Muscle layer of colon (tissue), 2 donors: Measurements from ENCODE around the gene NIPAL4.
A peak's percentile ranks its signal among the peaks of the same experiment; 100 is the strongest.
"Not testable (repeated sequence)": the region's sequence is repeated elsewhere in the genome, so short reads cannot be mapped to it uniquely, and the experiment has no call there.

ENCODE experiments used
- H3K27ac ChIP-seq: one replicate; pipeline ENCODE4 v1.7.0; 2013; ENCODE audit warnings: low read depth, mild to moderate bottlenecking, low read length, moderate library complexity
- H3K27me3 ChIP-seq, 2 donors: one replicate each; pipeline ENCODE4 v1.7.0; 2013; ENCODE audit warnings: low read length in 2 of 2, mild to moderate bottlenecking in 2 of 2; ENCODE audit not compliant: insufficient read depth in 2 of 2, control insufficient read depth in 1 of 2
- H3K36me3 ChIP-seq: one replicate; pipeline ENCODE4 v1.7.0; 2013; ENCODE audit warnings: mild to moderate bottlenecking, low read length; ENCODE audit not compliant: insufficient read depth
- H3K4me1 ChIP-seq: one replicate; pipeline ENCODE4 v1.7.0; 2013; ENCODE audit warnings: mild to moderate bottlenecking, low read length; ENCODE audit not compliant: insufficient read depth
- H3K4me3 ChIP-seq, 2 donors: one replicate each; pipeline ENCODE4 v1.7.0; 2013; ENCODE audit warnings: low read length in 2 of 2, low read depth in 1 of 2, mild to moderate bottlenecking in 1 of 2, moderate library complexity in 1 of 2
- H3K9ac ChIP-seq: one replicate; pipeline ENCODE4 v1.7.0; 2013; ENCODE audit warnings: low read length
- H3K9me3 ChIP-seq: one replicate; pipeline ENCODE4 v1.7.0; 2013; ENCODE audit warnings: mild to moderate bottlenecking, low read length
- donor health status: abdominal sarcoma.
- donor health status: Adenocarcinoma of cecum.

The NIPAL4 gene

DNA sequence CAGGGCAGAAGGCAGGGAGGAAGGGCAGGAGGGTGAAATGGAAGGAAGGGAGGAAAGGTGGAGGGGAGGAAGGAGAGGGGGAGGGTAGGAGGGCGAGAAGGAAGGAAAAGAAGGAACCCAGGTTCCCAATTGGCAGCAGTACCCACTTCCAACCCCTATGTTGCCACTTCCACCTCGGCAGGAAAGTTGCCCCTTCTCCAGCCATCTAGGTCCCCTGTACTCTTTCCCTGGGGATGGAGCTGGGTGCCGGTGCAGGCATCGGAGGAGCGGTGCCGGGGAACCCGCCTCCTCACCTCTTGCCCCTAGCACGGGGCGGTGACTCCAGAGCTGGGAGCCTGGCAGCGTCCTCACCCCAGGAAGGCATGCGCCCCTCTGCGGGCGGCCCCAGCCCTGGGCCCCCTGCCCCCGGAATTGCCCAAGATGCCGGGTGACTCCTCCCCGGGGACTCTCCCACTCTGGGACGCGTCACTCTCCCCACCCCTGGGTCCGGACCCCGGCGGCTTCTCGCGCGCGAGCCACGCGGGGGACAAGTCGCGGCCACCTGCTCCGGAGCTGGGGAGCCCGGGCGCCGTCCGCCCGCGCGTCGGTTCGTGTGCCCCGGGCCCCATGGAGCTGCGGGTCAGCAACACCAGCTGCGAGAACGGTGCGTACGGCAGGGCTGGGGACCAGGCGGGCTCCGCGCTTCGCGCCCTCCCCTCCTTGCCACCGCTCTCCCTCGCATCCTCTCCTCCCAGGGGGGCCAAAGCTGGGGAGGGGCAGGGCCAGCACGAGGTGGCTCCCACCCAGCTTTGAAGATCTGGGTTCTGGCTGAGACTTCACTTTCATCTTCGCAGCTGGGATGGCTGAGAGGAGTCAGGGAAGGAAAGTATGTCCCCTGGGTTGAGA, at the start of gene NIPAL4:
Gene NIPAL4, plus strand, starts transcription at position 499 of the 885 bp plus-strand sequence. Its CDS starts 108 bp downstream, at position 607.
- H3K4me1 ChIP-seq, result peaks cover 49% of the 10 kb centered on the region
- peak within 1 kb of the TSS; percentile 47 to 49 for H3K4me3 ChIP-seq
- no peaks in the 10 kb centered on the region for H3K9me3 ChIP-seq
- peak within 1 kb of the TSS; percentile 52 for H3K9ac ChIP-seq
- H3K27me3 ChIP-seq, result no peaks in the 10 kb centered on the region
- H3K36me3 ChIP-seq, result no peaks in the 10 kb centered on the region
- peak within 1 kb of the TSS; percentile 60 for H3K27ac ChIP-seq

DNA sequence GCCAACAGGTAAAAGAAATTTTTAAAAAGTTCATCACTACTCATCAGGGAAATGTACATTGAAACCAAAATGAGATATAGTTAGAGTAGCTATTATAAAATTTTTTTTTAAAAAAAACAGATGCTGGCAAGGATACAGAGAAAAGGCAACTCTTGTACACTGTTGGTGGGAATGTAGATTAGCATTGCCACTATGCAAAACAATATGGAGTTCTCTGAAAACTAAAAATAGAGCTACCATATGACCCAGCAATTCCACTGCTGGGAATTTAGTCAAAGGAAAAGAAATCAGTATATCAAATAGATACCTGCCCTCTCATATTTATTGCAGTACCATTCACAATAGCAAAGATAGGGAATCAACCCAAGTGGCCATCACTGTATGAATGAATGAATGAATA, 44.2 kb upstream of the NIPAL4 start:
- no peak overlapping the region for H3K4me3 ChIP-seq
- no peaks in the 10 kb centered on the region for H3K27me3 ChIP-seq
- H3K4me1 ChIP-seq, result no peaks in the 10 kb centered on the region

DNA sequence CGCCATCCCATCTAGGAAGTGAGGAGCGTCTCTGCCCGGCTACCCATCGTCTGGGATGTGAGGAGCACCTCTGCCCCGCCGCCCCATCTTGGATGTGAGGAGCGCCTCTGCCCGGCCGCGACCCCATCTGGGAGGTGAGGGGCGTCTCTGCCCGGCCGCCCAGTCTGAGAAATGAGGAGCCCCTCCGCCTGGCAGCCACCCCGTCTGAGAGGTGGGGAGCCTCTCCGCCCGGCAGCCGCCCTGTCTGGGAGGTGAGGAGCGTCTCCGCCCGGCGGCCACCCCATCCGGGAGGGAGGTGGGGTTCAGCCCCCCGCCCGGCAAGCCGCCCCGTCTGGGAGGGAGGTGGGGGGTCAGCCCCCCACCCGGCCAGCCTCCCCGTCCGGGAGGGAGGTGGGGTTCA, 40.5 kb upstream of the NIPAL4 start:
- H3K27me3 ChIP-seq, H3K9me3 ChIP-seq, H3K4me3 ChIP-seq, H3K9ac ChIP-seq, H3K4me1 ChIP-seq, H3K36me3 ChIP-seq, H3K27ac ChIP-seq: not testable (repeated sequence)

More for the DNA sequence above, 44.2 kb upstream of the NIPAL4 start:
- H3K9me3 ChIP-seq, result no peaks in the 10 kb centered on the region
- H3K27ac ChIP-seq, result no peak overlapping the region
- no peak overlapping the region for H3K9ac ChIP-seq
- H3K36me3 ChIP-seq, result no peaks in the 10 kb centered on the region

DNA sequence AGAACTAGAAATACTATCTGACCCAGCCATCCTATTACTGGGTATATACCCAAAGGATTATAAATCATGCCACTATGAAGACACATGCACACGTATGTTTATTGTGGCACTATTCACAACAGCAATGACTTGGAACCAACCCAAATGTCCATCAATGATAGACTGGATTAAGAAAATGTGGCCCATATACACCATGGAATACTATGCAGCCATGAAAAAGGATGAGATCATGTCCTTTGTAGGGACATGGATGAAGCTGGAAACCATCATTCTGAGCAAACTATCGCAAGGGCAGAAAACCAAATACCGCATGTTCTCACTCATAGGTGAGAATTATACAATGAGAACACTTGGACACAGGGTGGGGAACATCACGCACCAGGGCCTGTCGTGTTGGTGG, 30.1 kb upstream of the NIPAL4 start:
- not testable (repeated sequence) for H3K27me3 ChIP-seq, H3K36me3 ChIP-seq, H3K4me3 ChIP-seq, H3K9me3 ChIP-seq, H3K9ac ChIP-seq, H3K4me1 ChIP-seq, H3K27ac ChIP-seq

DNA sequence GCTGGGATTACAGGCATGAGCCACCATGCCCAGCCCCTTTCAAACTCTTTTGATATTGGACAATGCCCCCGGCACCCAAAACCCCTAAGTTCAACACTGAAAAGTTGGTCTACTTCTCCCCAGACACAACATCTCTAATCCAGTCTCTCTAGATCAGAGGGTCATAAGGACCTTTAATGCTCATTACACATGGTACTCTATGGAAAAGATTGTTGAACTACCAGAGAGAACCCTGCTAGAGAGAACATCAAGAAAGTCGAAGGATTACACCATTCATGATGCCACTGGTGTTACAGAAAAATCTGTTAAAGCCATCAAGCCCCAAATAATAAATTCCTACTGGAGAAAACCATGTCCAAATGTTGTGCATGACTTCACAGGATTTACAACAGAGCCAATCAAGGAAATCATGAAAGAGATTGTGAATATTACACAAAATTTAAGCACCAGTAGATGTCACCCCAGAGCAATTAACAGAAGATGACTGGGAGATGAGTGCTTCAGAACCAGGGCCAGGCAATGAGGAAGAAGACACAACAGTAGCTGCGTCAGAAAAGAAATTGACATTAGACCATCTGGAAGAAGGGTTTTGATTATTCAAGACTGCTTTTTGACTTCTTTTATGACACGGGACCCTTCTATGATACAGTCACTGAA, 28.3 kb upstream of the NIPAL4 start:
- Histone ChIP-seq H3K27ac (no peak overlapping the region), H3K27me3 (no peaks in the 10 kb centered on the region), H3K4me1 (peaks cover 9% of the 10 kb centered on the region), H3K4me3 (no peak overlapping the region), H3K9ac (no peak overlapping the region), H3K36me3 (no peaks in the 10 kb centered on the region), H3K9me3 (no peaks in the 10 kb centered on the region)

DNA sequence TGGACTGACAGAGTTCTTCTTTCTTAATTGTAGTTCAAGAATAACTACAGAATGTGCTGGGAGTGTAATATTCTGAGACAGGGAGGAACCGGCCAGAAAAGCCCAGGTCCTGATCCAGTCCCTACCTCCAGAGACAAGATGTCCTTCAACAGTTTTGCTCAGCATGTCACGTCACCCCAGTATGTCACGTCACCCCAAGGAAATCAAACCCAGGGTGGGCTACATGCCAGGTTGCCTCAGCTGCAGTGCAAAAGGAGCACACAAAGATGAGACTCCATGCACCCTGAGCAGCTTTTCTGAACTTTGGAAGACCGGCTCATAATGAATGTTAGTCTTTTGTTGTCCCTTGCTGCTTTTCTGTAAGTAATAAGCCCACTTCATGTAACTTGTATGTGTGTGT, 25.9 kb upstream of the NIPAL4 start:
- no peak overlapping the region for H3K4me3 ChIP-seq
- H3K9ac ChIP-seq, result no peak overlapping the region
- H3K27me3 ChIP-seq, result no peaks in the 10 kb centered on the region
- H3K9me3 ChIP-seq, result no peaks in the 10 kb centered on the region
- no peak overlapping the region for H3K27ac ChIP-seq
- H3K36me3 ChIP-seq, result no peaks in the 10 kb centered on the region
- peaks cover 9% of the 10 kb centered on the region for H3K4me1 ChIP-seq

DNA sequence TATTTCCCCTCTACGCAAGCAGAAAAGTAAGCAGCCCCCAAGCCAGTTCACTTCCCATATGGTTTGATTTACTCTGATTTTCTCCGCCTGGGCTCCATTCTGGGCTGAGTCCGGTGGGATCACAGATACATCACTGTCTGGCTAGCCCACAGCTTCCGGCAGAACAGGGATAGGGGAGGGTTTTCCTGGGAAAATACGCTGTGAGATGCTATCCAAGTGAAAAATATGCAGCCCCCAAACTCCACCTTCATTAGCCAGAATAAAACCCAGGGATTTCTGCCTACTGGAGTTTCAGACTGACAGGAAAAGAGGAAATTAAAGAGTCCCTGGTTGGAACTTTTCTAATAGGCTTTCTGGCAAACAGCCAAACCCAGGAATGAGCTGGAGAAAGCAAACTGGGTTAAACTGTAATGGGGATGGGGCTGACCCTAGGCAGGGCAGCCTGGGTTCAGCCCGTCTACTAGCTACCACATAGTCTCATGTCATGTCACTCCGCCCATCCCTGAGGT, 16.9 kb upstream of the NIPAL4 start:
- no peak overlapping the region for H3K9ac ChIP-seq
- no peak overlapping the region for H3K27ac ChIP-seq
- H3K27me3 ChIP-seq, result no peaks in the 10 kb centered on the region
- H3K4me3 ChIP-seq, result no peak overlapping the region
- peaks cover 6% of the 10 kb centered on the region for H3K4me1 ChIP-seq
- H3K9me3 ChIP-seq, result no peaks in the 10 kb centered on the region
- no peaks in the 10 kb centered on the region for H3K36me3 ChIP-seq

DNA sequence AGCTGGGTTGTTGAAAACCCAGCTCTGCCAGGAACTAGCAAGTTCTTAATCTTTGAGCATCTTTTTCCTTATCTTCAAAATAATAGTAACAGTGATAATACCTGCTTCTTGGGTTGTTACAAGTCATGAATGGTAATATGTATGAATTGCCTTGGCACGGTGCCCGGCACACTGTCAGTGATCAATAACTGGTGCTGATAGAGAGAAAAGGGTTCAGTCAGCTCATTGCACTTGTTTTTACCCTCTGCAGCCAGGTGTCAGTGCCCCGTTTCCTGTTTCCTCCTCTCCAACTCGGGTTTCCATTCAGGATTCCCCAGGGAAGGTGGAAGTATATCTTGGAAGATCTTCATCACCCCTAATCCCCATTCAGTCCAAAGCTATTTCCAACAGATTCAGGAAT, 15.8 kb upstream of the NIPAL4 start:
- Histone ChIP-seq H3K4me3 (no peak overlapping the region), H3K27me3 (no peaks in the 10 kb centered on the region), H3K9ac (no peak overlapping the region), H3K9me3 (no peaks in the 10 kb centered on the region), H3K4me1 (peaks cover 14% of the 10 kb centered on the region), H3K27ac (no peak overlapping the region), H3K36me3 (no peaks in the 10 kb centered on the region)

DNA sequence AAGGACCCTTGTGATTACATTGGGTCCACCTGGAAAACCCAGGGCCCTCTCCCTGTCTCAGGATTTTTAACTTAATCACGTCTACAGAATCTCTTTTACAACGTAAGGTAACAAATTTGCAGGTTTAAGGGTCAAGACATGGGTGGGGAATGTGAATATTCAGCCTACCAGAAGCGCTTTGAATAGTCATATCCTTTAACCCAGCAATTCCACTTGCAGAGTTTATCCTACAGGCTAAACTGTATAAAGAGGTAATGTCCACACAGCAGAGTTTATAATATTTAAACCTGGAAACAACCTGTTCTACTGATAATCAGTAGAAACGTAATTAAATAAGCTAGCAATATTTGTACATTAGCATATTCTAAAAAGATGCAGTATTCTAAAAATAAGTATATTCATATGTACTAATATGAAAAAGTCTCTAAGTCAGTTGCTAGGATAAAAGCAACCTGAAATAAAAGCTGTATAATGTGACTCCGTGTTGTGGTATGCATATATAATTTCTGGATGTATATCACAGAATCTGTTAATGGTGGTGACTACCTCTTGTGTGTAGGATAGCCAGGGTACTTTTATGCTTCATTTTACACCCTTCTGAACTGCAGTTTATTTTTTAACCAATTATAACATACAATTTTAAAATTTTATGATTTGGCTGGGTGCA, 14.1 kb upstream of the NIPAL4 start:
- no peak overlapping the region for H3K4me3 ChIP-seq
- no peaks in the 10 kb centered on the region for H3K27me3 ChIP-seq
- no peak overlapping the region for H3K27ac ChIP-seq
- H3K9me3 ChIP-seq, result no peaks in the 10 kb centered on the region
- H3K36me3 ChIP-seq, result no peaks in the 10 kb centered on the region
- H3K4me1 ChIP-seq, result peaks cover 23% of the 10 kb centered on the region
- no peak overlapping the region for H3K9ac ChIP-seq

DNA sequence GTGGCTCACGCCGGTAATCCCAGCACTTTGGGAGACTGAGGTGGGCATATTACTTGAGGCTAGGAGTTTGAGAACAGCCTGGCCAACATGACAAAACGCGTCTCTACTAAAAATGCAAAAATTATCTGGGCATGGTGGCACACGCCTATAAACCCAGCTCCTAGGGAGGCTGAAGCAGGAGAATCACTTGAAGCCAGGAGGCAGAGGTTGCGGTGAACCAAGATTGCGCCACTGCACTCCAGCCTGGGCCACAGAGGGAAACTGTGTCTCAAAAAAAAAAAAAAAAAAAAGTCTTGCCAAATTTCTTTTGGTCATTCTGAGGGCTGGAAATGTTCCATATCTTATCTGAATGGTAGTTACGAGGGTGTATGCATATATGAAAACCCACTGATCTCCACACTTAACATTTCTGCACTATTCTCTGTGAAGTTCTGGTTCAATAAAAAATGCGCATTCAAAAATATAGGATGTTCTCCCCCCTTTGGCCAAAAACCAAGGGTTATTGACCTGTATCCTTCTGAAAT, 13.5 kb upstream of the NIPAL4 start:
- Histone ChIP-seq H3K4me3 (no peak overlapping the region), H3K36me3 (no peaks in the 10 kb centered on the region), H3K9ac (no peak overlapping the region), H3K9me3 (no peaks in the 10 kb centered on the region), H3K27me3 (no peaks in the 10 kb centered on the region), H3K27ac (no peak overlapping the region), H3K4me1 (peaks cover 23% of the 10 kb centered on the region)

DNA sequence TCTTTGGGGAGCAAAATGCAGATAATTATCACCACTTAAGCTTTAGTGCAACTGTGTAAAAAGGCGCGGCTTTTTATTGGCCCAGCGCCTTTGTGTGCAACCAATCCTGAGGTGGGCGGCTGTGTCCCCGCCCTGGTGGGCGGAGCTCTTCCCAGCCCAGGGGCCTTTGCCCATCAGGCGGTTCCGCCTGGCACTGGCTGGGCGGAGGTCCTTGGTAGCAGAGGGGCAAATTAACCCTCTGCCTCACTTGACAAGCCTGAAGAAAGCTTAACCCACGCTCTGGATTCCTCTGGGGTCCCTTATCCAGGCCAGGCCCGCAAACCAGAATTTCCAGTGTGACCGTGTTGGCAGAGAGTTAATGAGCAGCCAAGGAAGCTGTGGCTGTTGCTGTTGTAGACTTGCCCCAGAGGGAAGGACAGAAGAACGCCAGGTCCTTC, 12.8 kb upstream of the NIPAL4 start:
- Histone ChIP-seq H3K27me3 (no peaks in the 10 kb centered on the region), H3K27ac (no peak overlapping the region), H3K4me1 (peaks cover 23% of the 10 kb centered on the region), H3K9me3 (no peaks in the 10 kb centered on the region), H3K36me3 (no peaks in the 10 kb centered on the region), H3K9ac (no peak overlapping the region), H3K4me3 (no peak overlapping the region)
